GM18505 (cell line): Measurements from ENCODE around the gene KCNMB3.
A peak's percentile ranks its signal among the peaks of the same experiment; 100 is the strongest.
"Not testable (repeated sequence)": the region's sequence is repeated elsewhere in the genome, so short reads cannot be mapped to it uniquely, and the experiment has no call there.

Experiments used
- ATAC-seq: cut with Tn5 transposase; IDR thresholded peaks from one replicate; pipeline ENCODE4 v1.9.1; 2021; ENCODE audit not compliant: unreplicated experiment
- POLR2A ChIP-seq: IDR thresholded peaks from 4 replicates; pipeline ENCODE4 v1.6.1; 2011; ENCODE audit warnings: borderline replicate concordance; ENCODE audit not compliant: insufficient read depth, insufficient read length; ENCODE audit errors: extremely low read depth

The KCNMB3 gene

GRCh38 chr3:179247289-179248015, 3.5 kb downstream of the KCNMB3 start:
- ATAC-seq = no peak
- TF ChIP-seq POLR2A = no peak

GRCh38 chr3:179244878-179245277, 6.0 kb downstream of the KCNMB3 start:
- TF ChIP-seq POLR2A = no peak
- ATAC-seq = no peak

- ATAC-seq = not testable (repeated sequence)
Observed at GRCh38 chr3:179242859-179243258, 8.1 kb downstream of the KCNMB3 start.

- ATAC-seq = not testable (repeated sequence)
Observed at GRCh38 chr3:179240299-179240698, 10.6 kb downstream of the KCNMB3 start.

GRCh38 chr3:179236669-179237301, 14.1 kb downstream of the KCNMB3 start:
- TF ChIP-seq POLR2A = no peak
- ATAC-seq = peak; percentile 73

- no peak for TF ChIP-seq POLR2A
- no peak for ATAC-seq
Observed at GRCh38 chr3:179234199-179234598, 16.7 kb downstream of the KCNMB3 start.

GRCh38 chr3:179233043-179233442, 17.9 kb downstream of the KCNMB3 start:
- no peak for ATAC-seq
- no peak for TF ChIP-seq POLR2A

GRCh38 chr3:179229177-179229576, 21.7 kb downstream of the KCNMB3 start:
- no peak for ATAC-seq
- no peak for TF ChIP-seq POLR2A

- ATAC-seq = no peak
- TF ChIP-seq POLR2A = no peak
Observed at GRCh38 chr3:179227349-179227748, 23.6 kb downstream of the KCNMB3 start.

- no peak for ATAC-seq
- no peak for TF ChIP-seq POLR2A
Observed at GRCh38 chr3:179224584-179224983, 26.3 kb downstream of the KCNMB3 start.

GRCh38 chr3:179223548-179223947, 27.4 kb downstream of the KCNMB3 start:
- no peak for TF ChIP-seq POLR2A
- no peak for ATAC-seq

- not testable (repeated sequence) for ATAC-seq
Observed at GRCh38 chr3:179218213-179218612, 32.7 kb downstream of the KCNMB3 start.

- ATAC-seq = not testable (repeated sequence)
Observed at GRCh38 chr3:179215550-179215949, 35.4 kb downstream of the KCNMB3 start.

- ATAC-seq = no peak
- no peak for TF ChIP-seq POLR2A
Observed at GRCh38 chr3:179200790-179201189, 50.1 kb downstream of the KCNMB3 start.

- no peak for TF ChIP-seq POLR2A
- no peak for ATAC-seq
Observed at GRCh38 chr3:179196700-179197099, 54.2 kb downstream of the KCNMB3 start.
